Vagina (tissue), 2 donors: ENCODE measurements around the gene ATP2C2.

Experiments used
- POLR2A ChIP-seq, 2 donors: fragments of 450-650 bp; IDR thresholded peaks; one replicate each; pipeline ENCODE4 v1.6.1; 2017; ENCODE audit warnings: antibody characterized with exemption in 2 of 2, mild to moderate bottlenecking in 2 of 2, moderate library complexity in 2 of 2
- POLR2AphosphoS5 ChIP-seq, 2 donors: sonication (generic); formaldehyde crosslinking; IDR thresholded peaks; one replicate each; pipeline ENCODE4 v1.9.0; 2017; ENCODE audit warnings: antibody characterized with exemption in 2 of 2, mild to moderate bottlenecking in 2 of 2, low read depth in 1 of 2; ENCODE audit not compliant: insufficient read depth in 1 of 2
- TF ChIP-seq, protein P1 (sequence below), 3 experiments: fragments of 450-650 bp in 2 of 3; fragments of 200-600 bp in 1 of 3; sonication (generic) in 1 of 3; IDR thresholded peaks; one replicate each; pipeline ENCODE4 v1.5.1; 2017 to 2019; ENCODE audit warnings: antibody characterized with exemption in 3 of 3, mild to moderate bottlenecking in 2 of 3, moderate library complexity in 2 of 3

DNA sequence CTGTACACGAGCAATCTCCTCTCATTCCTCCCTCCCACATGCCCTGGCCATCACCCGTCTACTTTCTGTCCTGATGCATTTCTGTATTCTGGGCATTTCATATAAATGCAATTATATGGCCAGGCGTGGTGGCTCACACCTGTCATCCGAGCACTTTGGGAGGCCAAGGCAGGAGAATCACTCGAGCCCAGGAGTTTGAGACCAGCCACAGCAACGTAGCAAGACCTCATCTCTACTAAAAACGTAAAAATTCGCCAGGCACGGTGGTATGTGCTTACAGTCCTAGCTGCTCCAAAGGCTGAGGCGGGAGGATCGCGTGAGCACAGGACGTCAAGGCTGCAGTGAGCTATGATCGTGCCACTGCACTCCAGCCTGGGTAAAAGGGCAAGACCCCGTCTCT lies 131.3 kb downstream of the ATP2C2 start:
- no peak for TF ChIP-seq POLR2AphosphoS5 (IDR thresholded peaks at IDR 0.05; ENCODE audit: insufficient read depth in 1 of 2, low read depth in 1 of 2)
- TF ChIP-seq POLR2A (IDR thresholded peaks at IDR 0.05): no peak
- TF ChIP-seq, protein P1, sequence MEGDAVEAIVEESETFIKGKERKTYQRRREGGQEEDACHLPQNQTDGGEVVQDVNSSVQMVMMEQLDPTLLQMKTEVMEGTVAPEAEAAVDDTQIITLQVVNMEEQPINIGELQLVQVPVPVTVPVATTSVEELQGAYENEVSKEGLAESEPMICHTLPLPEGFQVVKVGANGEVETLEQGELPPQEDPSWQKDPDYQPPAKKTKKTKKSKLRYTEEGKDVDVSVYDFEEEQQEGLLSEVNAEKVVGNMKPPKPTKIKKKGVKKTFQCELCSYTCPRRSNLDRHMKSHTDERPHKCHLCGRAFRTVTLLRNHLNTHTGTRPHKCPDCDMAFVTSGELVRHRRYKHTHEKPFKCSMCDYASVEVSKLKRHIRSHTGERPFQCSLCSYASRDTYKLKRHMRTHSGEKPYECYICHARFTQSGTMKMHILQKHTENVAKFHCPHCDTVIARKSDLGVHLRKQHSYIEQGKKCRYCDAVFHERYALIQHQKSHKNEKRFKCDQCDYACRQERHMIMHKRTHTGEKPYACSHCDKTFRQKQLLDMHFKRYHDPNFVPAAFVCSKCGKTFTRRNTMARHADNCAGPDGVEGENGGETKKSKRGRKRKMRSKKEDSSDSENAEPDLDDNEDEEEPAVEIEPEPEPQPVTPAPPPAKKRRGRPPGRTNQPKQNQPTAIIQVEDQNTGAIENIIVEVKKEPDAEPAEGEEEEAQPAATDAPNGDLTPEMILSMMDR (IDR thresholded peaks at IDR 0.05): no peak
